NCI-H510A treated with DMSO at 0.1 percent for 48 hours (cell line): ENCODE results near the gene CEP112.
"Not testable (repeated sequence)": the region's sequence is repeated elsewhere in the genome, so short reads cannot be mapped to it uniquely, and the experiment has no call there.

Experiments used
- DNase-seq: peaks from one replicate; lab custom pipeline; 2025; lab: John Stamatoyannopoulos, UW

The CEP112 gene

DNA sequence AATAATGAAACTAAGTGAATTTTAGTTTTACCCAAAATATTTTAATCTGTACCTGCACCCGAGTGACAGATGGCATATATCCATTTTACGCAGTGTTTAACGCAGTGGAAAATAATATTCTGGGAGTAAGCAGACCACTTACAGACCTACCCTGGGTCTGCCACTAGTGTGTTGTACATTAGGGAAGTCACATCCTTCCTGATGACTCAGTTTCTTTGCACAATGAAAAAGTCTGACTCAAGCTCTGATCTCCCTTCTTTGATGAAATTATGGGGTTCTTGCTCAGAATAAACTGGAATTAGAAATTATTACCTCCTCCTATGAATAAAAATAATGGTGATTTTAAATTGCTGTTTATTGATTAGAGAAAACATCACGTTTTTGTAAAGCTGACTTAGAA, 507.3 kb downstream of the CEP112 start:
- DNase-seq = no peak

DNA sequence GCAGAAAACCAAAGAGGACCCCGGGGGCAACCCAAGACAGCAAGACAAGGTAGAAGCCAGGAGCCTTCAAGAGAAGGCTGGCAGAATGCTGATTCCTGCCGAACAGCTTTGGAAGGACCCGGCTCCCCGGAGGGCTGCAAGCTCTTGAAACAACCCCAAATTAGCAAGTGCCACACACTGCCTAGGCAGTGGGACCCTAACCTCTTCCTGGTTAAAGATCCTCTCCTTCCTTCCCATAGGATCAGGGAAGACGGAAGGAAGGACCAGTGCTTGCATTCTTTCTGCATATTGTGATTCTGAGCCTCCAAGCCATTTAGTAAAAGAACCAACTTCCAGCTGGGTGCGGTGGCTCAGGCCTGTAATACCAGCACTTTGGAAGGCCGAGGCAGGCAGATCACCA, 508.5 kb downstream of the CEP112 start:
- no peak for DNase-seq

DNA sequence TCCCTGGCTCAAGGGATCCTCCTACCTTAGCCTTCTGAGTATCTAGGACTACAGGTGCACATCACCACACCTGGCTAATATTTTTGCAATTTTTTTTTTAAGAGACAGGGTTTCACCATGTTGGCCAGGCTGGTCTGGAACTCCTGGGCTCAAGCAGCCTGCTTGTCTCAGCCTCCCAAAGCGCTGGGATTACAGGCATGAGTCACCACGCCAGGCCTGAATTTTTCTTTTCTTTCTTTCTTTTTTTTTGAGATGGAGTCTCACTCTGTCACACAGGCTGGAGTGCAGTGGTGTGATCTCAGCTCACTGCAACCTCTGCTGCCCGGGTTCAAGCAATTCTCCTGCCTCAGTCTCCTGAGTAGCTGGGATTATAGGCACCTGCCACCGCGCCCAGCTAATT, 510.2 kb downstream of the CEP112 start:
- not testable (repeated sequence) for DNase-seq

DNA sequence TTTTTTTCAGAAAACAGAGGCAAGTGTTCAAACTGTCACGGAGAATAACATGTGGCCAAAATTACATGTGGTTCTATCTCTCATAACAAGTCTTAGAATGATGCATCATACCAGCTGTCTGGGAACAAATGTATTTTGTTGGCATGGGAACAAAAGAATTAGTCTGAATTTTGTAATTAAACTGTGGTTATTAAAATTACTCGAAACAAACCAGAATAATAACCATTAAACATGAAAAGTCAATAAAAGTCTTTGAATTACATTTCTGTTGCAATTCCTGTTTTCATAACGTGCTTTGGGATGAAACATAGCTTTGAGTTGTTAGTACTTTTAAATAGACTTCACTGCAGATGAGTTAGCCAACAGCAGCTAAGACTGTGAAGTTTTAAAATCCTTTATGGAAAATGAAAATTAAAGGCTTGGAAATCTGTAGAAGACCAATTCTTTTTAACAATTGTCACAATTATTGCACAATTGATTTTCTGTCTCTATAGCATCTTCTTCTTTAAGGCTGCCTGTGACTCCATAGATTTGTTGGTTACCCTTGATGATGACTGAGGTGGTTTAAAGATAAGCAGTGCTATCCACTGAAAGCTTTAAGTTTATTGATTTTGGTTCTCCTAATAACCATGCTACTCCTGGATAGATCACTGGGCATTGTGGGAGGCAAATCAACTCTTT, 512.6 kb downstream of the CEP112 start:
- no peak for DNase-seq

DNA sequence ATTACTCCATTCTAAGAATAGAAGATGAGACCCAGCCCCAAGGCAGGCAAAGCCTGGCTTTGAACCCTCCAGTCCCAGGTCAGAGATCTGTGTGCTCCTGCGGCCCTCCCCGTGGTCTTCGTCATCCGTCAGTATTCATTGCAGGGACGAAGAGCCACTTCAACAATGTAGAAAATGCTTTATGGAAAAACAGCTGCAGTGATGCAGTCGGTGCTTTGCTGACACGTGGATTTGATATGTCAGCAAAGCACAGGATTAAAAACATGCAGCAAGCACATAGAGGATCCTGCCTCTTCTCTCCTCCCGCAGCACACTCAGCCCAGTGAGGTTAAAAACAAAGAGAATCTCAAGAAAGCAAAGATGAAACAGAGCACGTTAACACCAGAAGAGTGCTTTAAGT, 513.4 kb downstream of the CEP112 start:
- DNase-seq = peak; percentile 38

DNA sequence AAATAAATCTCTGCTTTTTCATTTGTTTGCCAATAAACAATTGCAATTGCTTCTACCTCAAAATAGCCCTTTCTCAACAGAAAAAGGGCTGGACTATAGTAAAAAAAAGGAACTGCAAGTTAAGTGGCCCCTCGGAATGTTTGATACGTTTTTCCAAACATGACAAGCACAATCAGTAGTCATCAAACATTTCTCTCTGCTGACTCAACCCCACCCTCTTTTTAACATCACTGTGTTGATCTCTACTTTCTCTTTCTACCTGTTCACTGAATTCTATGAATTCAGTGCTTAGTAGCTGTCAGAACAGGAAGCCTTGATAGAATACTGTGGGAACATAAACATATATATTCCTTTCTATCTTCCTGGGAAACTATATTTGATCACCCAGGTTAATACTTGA, 514.0 kb downstream of the CEP112 start:
- DNase-seq = no peak

DNA sequence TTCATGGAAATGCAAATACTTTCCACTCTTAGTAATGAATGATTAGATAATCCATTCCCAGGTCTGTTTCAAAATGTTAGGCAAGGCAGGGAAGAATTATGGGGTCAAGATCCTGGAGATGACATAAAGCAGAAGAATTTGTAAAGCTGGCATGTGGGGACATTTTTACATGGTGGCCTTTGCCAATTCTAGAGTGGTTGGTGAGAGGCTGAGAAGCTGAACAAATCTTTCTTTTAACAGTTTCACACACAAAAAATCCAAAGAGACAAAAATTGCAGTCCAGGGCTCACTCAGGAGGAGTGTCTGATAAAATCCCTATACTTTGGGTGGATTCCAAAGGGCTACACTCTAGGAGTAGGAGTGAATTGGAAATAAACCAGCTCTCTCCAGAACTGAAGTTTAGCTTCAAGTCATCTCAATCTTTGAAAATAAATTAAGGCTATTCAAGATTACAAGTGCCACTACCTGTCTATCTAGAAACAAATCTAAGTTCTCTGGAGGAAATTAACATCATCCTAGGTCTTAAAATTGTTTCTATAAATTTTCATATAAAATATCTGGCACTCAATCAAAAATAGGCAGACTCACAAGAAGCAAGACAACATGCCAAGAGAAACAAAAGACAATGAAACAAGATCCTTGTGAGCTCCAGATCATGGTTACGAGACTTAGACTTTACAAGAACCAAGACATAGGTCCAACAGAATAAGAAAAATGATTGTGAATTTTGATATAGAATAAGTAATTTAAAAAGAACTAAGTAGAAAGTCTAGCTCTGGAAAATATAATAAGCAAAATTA, 517.5 kb downstream of the CEP112 start:
- DNase-seq = no peak

DNA sequence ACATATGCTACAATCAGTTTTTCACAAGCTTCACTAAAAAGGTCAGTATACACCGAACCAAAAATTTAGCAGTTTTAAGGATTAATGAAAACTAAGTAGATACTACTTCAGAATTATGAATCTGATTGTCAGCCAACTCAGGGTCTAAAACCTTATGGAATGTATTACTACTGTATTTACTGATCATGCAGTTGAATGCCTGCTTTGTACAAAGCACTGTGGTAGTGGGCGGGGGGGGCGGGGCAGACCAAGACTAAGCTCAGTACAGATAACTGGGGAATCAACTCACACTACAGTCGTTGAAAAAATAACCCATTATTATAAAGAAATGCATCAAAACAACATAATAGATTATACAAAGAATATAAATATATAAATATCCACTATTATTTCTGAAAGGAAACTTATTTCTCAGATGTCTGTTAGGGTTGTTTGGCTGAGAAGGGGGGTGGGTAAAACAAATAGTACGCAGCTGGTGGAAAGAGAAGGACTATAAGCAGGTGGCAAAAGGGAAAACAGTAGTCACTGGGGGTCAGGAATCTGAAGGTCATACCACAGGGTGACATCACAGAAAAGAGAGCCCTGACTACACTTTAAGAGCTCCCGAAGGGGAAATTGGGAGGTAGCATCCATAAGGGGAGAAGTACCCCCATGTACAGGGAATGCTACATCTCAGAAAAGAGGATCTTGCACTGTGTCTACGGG, 521.1 kb downstream of the CEP112 start:
- DNase-seq = peak; percentile 85

DNA sequence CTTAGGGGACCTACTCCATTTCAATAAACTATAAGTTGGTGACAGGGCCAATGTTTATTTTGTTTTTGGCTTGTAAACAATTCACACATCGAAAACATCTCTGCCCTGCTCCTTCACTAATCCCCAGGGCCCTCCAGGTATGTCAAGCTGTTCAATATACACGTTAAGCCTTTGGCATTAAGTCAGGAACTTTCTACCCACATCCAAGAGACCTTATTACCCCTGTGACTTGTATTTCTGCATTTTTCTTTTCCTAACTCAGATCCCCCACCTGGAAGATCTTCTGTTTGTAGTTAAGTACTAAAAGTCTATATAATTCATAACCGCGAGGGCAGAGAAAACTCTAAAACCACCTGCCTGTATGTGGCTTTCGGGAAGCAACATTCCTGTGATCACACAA, 523.7 kb downstream of the CEP112 start:
- DNase-seq = no peak

DNA sequence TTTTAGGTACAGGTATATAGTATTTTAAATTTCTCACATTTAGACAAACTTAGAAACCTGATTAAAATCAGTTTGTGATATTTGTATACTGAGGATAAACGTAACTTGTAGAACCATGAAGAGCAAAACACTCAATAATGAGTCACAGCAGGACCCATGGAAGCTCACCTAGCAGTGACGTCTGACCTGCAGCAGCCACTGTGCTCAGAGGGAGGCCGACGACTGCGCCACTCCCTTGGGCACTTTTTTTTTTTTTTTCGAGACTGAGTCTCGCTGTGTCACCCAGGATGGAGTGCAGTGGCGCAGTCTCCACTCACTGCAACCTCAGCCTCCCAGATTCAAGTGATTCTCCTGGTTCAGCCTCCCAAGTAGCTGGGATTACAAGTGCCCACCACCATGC, 524.3 kb downstream of the CEP112 start:
- DNase-seq = no peak

DNA sequence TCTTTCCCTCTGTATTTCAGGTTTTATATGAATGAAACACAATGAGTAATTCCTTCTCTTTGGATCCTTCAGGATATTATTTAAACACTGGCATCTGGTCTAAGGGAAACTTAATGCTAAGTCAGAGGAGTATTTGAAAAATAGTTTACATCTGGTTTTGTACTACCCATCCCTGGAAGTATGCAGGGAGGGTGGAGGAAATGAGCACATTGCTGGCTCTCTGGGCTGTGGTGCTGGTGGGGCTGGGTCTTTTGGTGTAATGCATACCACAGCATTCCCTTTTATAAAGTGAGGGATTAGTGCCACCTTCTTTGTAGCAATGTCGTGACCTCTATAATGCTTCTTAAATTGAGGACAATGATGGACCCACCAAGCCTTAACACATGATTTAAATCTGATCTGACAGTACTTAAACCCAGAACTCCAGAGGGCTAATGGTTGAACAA, 525.0 kb downstream of the CEP112 start:
- no peak for DNase-seq

DNA sequence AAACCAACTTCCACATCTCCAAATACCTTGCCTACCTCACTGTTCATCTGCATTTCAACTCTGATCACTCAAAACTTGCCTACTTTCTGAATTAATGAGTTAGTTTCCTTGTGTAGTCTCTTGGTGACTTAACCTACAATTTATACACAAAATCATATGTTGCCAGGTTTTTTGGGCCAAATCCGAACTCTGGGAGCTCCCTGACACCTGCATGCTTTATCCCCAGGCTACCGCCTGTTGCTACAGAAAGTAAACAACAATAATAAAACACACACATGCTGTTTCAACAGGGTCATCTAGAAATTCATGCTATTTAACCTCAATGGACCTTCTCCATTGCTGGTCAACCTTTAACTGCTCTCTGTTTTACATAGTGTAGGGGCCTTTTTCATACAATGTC, 526.0 kb downstream of the CEP112 start:
- no peak for DNase-seq

DNA sequence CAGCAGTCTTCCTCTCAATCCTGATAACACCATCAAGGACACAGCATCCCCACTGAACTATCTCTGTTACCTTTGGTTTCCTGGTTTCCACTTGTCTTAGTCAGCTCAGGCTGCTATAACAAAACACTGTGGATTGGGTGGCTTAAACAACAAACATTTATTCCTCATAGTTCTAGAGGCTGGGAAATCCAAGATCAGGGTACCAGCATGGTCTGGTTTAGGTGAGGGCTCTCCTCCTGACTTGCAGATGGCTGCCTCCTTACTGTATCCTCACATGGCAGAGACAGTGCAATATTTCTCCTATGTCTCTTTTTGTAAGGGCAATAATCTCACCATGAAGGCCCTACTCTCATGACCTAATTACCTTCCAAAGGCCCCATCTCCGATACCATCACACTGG, 527.2 kb downstream of the CEP112 start:
- no peak for DNase-seq

DNA sequence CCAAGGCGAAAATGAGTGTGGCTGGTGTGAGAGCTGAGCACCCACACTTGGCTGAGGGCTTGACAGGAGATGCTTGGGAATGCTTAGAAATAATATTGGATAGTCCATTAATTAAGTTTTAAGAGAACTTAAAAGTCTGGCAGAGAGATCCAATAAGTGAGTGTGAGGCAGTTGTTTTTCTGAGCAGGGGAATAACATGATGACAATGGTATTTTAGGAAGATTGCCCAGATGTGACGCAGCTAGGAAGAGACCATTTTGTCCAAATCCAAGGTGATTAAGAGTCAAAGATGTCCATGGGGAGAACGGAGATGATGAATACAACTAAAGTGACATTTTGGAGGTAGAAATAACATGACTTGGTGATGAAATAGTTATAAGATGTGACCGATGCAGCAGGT, 527.7 kb downstream of the CEP112 start:
- DNase-seq = no peak

DNA sequence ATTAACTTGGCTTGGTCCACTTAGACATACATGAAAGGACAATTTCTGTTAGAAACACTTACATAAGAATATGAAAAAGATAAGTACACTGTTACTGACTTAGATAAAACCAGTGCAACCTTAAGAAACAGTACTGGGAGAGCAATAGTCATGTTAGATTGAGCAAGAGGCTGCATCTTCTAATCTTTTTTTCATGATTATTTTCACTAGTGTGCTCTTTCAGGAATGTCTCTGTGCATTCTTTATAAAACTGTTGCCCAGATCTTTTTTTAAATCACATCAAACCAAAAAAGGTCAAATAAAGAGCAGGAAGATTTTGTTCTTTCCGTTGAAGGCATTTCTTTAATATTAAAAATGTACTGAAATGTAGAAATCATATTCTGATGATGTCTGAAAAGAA, 529.7 kb downstream of the CEP112 start:
- DNase-seq = no peak

DNA sequence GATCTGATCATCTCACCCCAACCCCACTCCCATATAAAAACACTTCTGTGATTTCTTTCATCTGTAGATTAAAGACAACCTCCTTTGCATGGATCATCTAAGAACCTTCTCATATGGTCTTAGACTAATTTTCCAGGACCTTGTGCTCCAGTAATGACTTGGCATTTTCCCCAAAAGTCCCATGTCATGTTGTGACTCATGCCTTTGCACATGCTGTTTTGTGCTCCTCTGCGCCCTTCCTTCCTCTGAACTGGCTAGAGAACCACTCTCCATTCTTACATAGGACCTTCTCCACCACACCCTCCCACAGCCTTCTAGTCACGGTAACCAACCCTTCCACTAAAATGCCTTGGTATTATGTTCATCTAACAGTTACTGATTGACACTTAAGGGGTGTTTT, 531.0 kb downstream of the CEP112 start:
- no peak for DNase-seq

DNA sequence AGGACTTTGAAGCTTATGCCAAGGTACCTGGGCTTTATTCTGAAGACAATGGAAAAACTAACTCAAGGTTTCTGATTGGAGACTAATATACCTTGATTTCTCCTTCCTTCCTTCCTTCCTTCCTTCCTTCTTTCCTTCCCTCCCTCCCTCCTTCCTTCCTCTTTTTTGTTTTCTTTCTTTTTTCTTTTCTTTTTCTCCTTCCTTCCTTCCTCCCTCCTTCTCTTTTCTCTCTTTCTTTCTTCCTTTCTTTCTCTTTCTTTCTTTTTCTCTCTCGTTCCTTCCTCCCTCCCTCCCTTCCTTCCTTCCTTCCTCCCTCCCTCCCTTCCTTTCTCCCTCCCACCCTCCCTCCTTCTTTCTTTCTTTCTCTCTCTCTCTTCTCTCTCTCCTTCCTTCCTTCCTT, 531.9 kb downstream of the CEP112 start:
- DNase-seq = no peak

DNA sequence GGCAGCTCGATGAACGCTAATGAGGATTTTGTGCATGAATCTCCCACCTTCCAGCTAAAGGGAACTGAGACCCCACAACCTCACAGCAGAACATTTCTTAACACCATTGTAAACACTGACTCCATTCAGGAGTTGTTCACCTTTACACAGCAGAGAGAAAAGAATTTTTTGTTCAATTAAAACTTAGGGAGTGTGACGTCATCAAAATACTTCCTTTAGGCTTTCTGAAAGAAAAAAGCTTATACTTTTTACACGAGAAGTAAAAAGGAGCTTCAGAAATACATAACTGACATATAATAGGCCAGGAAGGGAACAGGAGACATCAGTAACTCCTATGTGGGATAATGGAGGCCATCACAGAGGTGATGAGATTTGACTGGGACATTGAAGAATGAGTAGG, 532.4 kb downstream of the CEP112 start:
- DNase-seq = no peak

DNA sequence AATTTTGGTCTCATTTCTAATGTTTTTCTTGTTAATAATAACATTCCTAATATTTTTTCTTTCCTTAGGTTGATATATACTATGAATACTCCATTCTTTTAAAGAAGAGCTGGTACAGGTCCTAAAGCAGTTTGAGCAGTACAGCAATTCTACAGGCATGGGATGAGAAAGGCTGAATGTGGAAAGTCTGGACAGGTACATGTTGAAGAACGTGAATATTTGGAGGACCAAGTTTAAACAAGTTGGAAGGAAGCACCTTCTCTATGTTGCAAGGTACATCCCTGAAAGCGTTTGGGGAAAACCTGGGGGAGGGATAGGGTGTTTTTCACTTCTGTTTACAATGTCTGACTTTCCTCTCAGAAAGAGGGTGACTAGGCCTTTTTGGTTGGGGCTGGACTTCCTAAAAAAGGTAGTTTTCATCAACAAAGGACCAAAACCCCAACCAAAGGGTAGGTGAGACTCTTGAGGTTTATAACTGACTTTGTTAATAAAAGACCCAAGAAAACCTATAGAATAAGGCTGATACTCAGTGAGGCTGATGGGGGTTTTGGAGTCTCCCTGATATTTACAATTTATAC, 534.6 kb downstream of the CEP112 start:
- DNase-seq = no peak

DNA sequence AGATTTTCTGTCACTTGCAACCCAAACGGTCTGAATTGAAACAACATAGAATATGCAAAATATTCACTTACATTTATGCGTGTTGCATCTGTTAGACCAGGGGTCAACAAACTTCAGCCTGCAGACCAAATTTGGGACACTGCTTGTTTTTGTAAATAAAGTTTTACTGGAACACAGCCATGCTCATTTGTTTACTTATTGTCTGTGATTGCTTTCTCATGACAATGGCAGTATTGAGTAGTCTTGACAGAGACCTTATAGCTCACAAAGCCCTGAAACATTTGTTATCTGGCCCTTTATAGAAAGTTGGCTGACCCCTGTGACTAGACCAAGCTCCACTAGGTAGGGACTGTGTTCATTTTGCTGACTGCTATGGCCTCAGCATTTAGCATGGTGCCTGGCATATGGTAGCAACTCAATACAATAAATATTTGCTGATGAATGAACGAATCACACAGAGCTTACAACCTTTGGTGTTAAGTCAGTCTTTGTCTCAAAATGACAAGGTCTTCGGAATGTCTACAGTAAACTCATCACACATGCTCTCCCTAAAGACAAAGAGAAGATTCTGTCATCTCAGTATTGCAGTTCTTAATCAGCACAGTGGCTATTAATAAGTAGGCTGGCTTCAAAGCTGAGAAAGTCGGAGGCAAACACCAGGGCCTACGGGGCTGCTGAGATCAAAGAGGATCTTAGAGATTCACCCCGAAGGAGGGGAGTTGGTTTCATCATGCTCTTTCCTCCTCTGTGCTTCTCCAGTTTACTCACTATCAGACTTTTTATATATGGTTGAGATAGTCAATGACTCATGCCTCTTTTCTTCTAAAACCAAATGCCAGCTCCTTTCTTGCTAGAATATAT, 535.3 kb downstream of the CEP112 start:
- DNase-seq = no peak

DNA sequence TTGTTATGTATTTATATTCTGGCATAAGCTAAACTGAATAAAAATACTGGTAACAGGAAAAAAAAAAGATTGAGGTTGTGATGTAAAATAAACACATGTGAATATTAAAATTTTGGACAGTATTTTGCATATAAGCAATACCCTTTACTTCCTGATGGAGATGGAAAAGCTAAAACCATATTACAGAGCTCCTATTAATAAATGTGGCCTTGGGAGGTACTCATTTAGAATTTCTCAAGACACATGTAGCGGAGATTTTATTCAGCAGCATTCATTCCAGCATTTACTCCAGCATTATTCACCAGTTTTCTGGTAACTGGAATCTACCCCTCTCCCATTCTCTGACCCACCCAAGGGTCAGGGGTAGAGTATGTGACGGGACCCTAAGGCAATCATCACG, 536.2 kb downstream of the CEP112 start:
- no peak for DNase-seq

DNA sequence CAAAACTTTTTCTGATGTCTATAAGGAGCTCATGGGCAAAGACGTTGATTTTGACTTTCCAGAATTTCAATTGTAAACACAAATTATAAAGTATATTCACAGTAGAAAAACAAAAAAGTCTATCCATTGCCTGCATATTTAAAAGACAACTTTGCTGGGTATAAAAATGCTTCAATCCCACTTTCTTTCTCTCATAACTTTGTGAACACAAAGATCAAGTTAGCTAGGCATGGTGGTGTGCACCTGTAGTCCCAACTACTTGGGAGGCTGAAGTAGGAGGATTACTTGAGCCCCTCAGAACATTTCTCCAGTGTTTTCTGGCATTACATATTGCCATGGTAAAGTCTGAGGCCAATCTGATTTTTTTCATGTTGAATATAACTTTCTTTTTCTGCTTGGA, 547.4 kb downstream of the CEP112 start:
- DNase-seq = no peak
